ENCODE results near the gene NFASC. TPM values are rescaled to one million over a fixed set of nuclear protein-coding genes. Genes with fewer than 3 reads are reported as not detected.
A peak's percentile ranks its signal among the peaks of the same experiment; 100 is the strongest.

The NFASC gene
- total and polyA plus RNA-seq, 9 of the 15 experiments (the other 6 are each of a cell fraction or from before 2014, with no cell fraction given), result 0.03 to 0.16 (median 0.06) TPM; not detected in 6

GRCh38 chr1:204959374-204959773 lies 88.7 kb downstream of the NFASC start (continued):
- TF ChIP-seq HOMEZ (CRISPR knock-in tag; IDR thresholded peaks at IDR 0.05), result 0 out of 2 replicates have a peak, but pooled peaks have one; percentile 36
- TF ChIP-seq RBFOX2 (IDR thresholded peaks at IDR 0.05; ENCODE audit: low read depth, low read length), result peak; percentile 38; the same call in 1 of the 2 replicates
- TF ChIP-seq RCOR1 (IDR thresholded peaks at IDR 0.05; ENCODE audit: borderline replicate concordance in 1 of 2, low read depth in 2 of 2, low read length in 2 of 2), result 0 out of 4 replicates have a peak, but pooled peaks of 1 of the 2 experiments have one; percentile 22
- no peak for TF ChIP-seq ZNF717 (CRISPR knock-in tag; IDR thresholded peaks at IDR 0.05)
- TF ChIP-seq RFX5 (IDR thresholded peaks at IDR 0.05; ENCODE audit: low read depth, low read length), result no peak
- TF ChIP-seq ZNF174 (CRISPR knock-in tag; IDR thresholded peaks at IDR 0.05), result no peak
- no peak for TF ChIP-seq ZNF239 (CRISPR knock-in tag; IDR thresholded peaks at IDR 0.05)
- peak; percentile 45; the same call in 1 of the 2 replicates for TF ChIP-seq CTBP1 (IDR thresholded peaks at IDR 0.05; ENCODE audit: borderline replicate concordance)
- no peak for TF ChIP-seq NCOA2 (IDR thresholded peaks at IDR 0.05; ENCODE audit: partially characterized antibody in 2 of 2)
- TF ChIP-seq BCOR (IDR thresholded peaks at IDR 0.05), result no peak
- TF ChIP-seq HDAC8 (tag; IDR thresholded peaks at IDR 0.05), result peak; percentile 79; the same call in 1 of the 2 replicates
- no peak for TF ChIP-seq PTBP1 (IDR thresholded peaks at IDR 0.05; ENCODE audit: low read depth, low read length)
- TF ChIP-seq FOS (IDR thresholded peaks at IDR 0.05; ENCODE audit: extremely low read depth, insufficient read length), result no peak
- TF ChIP-seq MED1 (CRISPR knock-in tag; IDR thresholded peaks at IDR 0.05; ENCODE audit: borderline replicate concordance), result no peak
- TF ChIP-seq NCOR1 (IDR thresholded peaks at IDR 0.05), result no peak
- TF ChIP-seq ZNF280A (IDR thresholded peaks at IDR 0.05; ENCODE audit: low read depth, partially characterized antibody), result no peak
- TF ChIP-seq ZBTB17 (CRISPR knock-in tag; IDR thresholded peaks at IDR 0.05), result 0 out of 2 replicates have a peak, but pooled peaks have one; percentile 12
- TF ChIP-seq FOXO4 (CRISPR knock-in tag; IDR thresholded peaks at IDR 0.05), result no peak
- TF ChIP-seq GABPA (tag; conservative IDR thresholded peaks at IDR 0.05; ENCODE audit: low read depth), result 0 out of 2 replicates have a peak, but pooled peaks have one; percentile 9

Measured in K562 (cell line).